GM23338 (cell line): ENCODE results near the gene SLC66A1. TPM values are rescaled to one million over a fixed set of nuclear protein-coding genes. Genes with fewer than 3 reads are reported as not detected.

Experiments used
- ATAC-seq: fragments of 200-7000 bp; cut with Tn5 transposase; 3 replicates; pipeline ENCODE4 v1.9.1; 2020
- DNase-seq: peaks from one replicate; pipeline ENCODE4 v3.0.0-alpha.2; 2015; ENCODE audit warnings: low spot score
- H2AFZ ChIP-seq: fragments of 200-600 bp; sonication (generic); 2 replicates; pipeline ENCODE4 v1.8.0; 2016; ENCODE audit warnings: antibody characterized with exemption, mild to moderate bottlenecking, moderate library complexity
- H3F3A ChIP-seq: fragments of 200-600 bp; sonication (generic); replicated peaks from 2 replicates; pipeline ENCODE4 v1.8.0; 2017; ENCODE audit warnings: antibody characterized with exemption, mixed run types, low read depth
- H3K27ac ChIP-seq: fragments of 200-600 bp; sonication (generic); 2 replicates; pipeline ENCODE4 v1.6.1; 2016; ENCODE audit warnings: low read depth
- H3K27me3 ChIP-seq: fragments of 200-600 bp; sonication (generic); 2 replicates; pipeline ENCODE4 v1.8.0; 2016; ENCODE audit warnings: mild to moderate bottlenecking, mixed run types, moderate library complexity; ENCODE audit not compliant: insufficient read depth
- H3K36me3 ChIP-seq: fragments of 200-600 bp; sonication (generic); 2 replicates; pipeline ENCODE4 v1.8.0; 2016; ENCODE audit warnings: mild to moderate bottlenecking; ENCODE audit not compliant: insufficient read depth
- H3K4me1 ChIP-seq: fragments of 200-600 bp; sonication (generic); 2 replicates; pipeline ENCODE4 v1.8.0; 2016; ENCODE audit warnings: mild to moderate bottlenecking, moderate library complexity; ENCODE audit not compliant: insufficient read depth
- H3K4me2 ChIP-seq: fragments of 200-600 bp; sonication (generic); 2 replicates; pipeline ENCODE4 v1.7.1; 2017; ENCODE audit warnings: mixed run types
- H3K4me3 ChIP-seq: fragments of 200-600 bp; sonication (generic); 2 replicates; pipeline ENCODE4 v1.6.1; 2016; ENCODE audit warnings: mixed run types
- H3K79me2 ChIP-seq: fragments of 200-600 bp; sonication (generic); replicated peaks from 2 replicates; pipeline ENCODE4 v1.8.0; 2017; ENCODE audit warnings: mild to moderate bottlenecking; ENCODE audit not compliant: insufficient read depth
- H3K9me2 ChIP-seq: fragments of 200-600 bp; sonication (generic); 2 replicates; pipeline ENCODE4 v1.8.0; 2017; ENCODE audit not compliant: insufficient read depth
- H4K20me1 ChIP-seq: fragments of 200-600 bp; sonication (generic); replicated peaks from 2 replicates; pipeline ENCODE4 v1.8.0; 2017; ENCODE audit warnings: mild to moderate bottlenecking; ENCODE audit not compliant: insufficient read depth
- H3K27ac Mint-ChIP-seq: 2 replicates; pipeline ENCODE4 v1.8.0; 2020; ENCODE audit warnings: inconsistent platforms, mild to moderate bottlenecking, moderate library complexity, mixed read lengths
- H3K27me3 Mint-ChIP-seq: 3 replicates; pipeline ENCODE4 v1.8.0; 2022; ENCODE audit warnings: low read depth, mild to moderate bottlenecking, moderate library complexity, mixed read lengths, inconsistent platforms; ENCODE audit not compliant: insufficient read depth, poor library complexity
- H3K36me3 Mint-ChIP-seq: 3 replicates; pipeline ENCODE4 v1.8.0; 2021; ENCODE audit warnings: low read depth, mild to moderate bottlenecking, inconsistent platforms, moderate library complexity, mixed read lengths
- H3K4me1 Mint-ChIP-seq: 3 replicates; pipeline ENCODE4 v1.8.0; 2020; ENCODE audit warnings: mild to moderate bottlenecking, inconsistent platforms, mixed read lengths
- H3K4me3 Mint-ChIP-seq: 3 replicates; pipeline ENCODE4 v1.8.0; 2021; ENCODE audit warnings: moderate library complexity, mild to moderate bottlenecking, inconsistent platforms, mixed read lengths
- H3K9me3 Mint-ChIP-seq: 3 replicates; pipeline ENCODE4 v1.8.0; 2020; ENCODE audit warnings: moderate library complexity, mild to moderate bottlenecking, inconsistent platforms, mixed read lengths
- CTCF ChIP-seq, 2 experiments: fragments of 200-600 bp in 1 of 2; sonication (generic) in 1 of 2; conservative IDR thresholded peaks; 2 replicates each; pipeline versions ENCODE4 v1.5.1 to v1.6.1; 2016 to 2017; ENCODE audit warnings: antibody characterized with exemption in 2 of 2, low read depth in 2 of 2, mild to moderate bottlenecking in 2 of 2, moderate library complexity in 1 of 2
- ETS1 ChIP-seq: IDR thresholded peaks from 2 replicates; pipeline ENCODE4 v1.6.1; 2016; ENCODE audit warnings: antibody characterized with exemption
- JUNB ChIP-seq: IDR thresholded peaks from one replicate; pipeline ENCODE4 v1.6.1; 2016; ENCODE audit warnings: antibody characterized with exemption; ENCODE audit not compliant: unreplicated experiment
- STAT1 ChIP-seq: IDR thresholded peaks from one replicate; pipeline ENCODE4 v1.6.1; 2016; ENCODE audit warnings: antibody characterized with exemption; ENCODE audit not compliant: unreplicated experiment
- ZNF114 ChIP-seq: fragments of 250-450 bp; sonication (Bioruptor Pico); IDR thresholded peaks from 2 replicates; pipeline ENCODE4 v1.5.0; 2020; ENCODE audit warnings: mild to moderate bottlenecking, moderate library complexity
- ZNF462 ChIP-seq: fragments of 250-450 bp; sonication (Bioruptor Pico); IDR thresholded peaks from 2 replicates; pipeline ENCODE4 v1.5.0; 2020; ENCODE audit warnings: mild to moderate bottlenecking, moderate library complexity
- polyA plus RNA-seq: library from polyadenylated mRNA; unstranded; fragments of >200 nt; fragmentation: Nextera tagmentation; extraction: Ambion mirVana; gene quantifications from 2 replicates; pipeline ENCODE4 v1.2.1, GENCODE V29; 2016
- total RNA-seq: library from RNA; depleted of rRNA; stranded (reverse); fragments of >200 nt; shearing (Covaris generic); gene quantifications from 2 replicates; pipeline ENCODE4 v1.2.3, GENCODE V29; 2014

The SLC66A1 gene
- total and polyA plus RNA-seq, 2 experiments from 2014 or later, result 6.9 to 19.7 TPM

GRCh38 chr1:19353596-19353995, 41.5 kb downstream of the SLC66A1 start (continued):
- peak; percentile 32; the same call in 1 of the 2 replicates for TF ChIP-seq ZNF462

GRCh38 chr1:19354531-19354981, 42.4 kb downstream of the SLC66A1 start:
- Histone ChIP-seq H3K79me2 (peaks cover 22% of the 10 kb centered on the region), H4K20me1 (peaks cover 34% of the 10 kb centered on the region), H3K4me1 (peaks cover 16% of the 10 kb centered on the region), H3K9me2 (no peaks in the 10 kb centered on the region), H3K4me3 (no peak overlapping the region), H3K36me3 (0 out of 2 replicates have a peak, but pooled peaks cover 5% of the 10 kb centered on the region), H3K27ac (peak overlapping the region; percentile 84; the same call in 1 of the 2 replicates), H3K27me3 (no peaks in the 10 kb centered on the region), H2AFZ (no peak overlapping the region), H3F3A (0 out of 2 replicates have a peak, but pooled peaks cover 11% of the 10 kb centered on the region), H3K4me2 (peak overlapping the region; percentile 58)
- ATAC-seq, result no peak
- Mint-ChIP-seq H3K4me1 (peaks cover 35% of the 10 kb centered on the region), H3K4me3 (peak overlapping the region; percentile 24; the same call in 1 of the 3 replicates), H3K27me3 (peaks cover 22% of the 10 kb centered on the region), H3K9me3 (no peaks in the 10 kb centered on the region), H3K27ac (no peak overlapping the region), H3K36me3 (peaks cover 57% of the 10 kb centered on the region)
- TF ChIP-seq STAT1 (no peak), ZNF114 (CRISPR knock-in tag) (no peak), JUNB (no peak), ETS1 (no peak), CTCF (conservative IDR thresholded peaks at IDR 0.05; ENCODE audit: low read depth in 2 of 2) (no peak)
- DNase-seq, result no peak
